Ovary (tissue), 3 donors: Measurements from ENCODE around the gene NT5DC4.

Experiments used
- EP300 ChIP-seq: sonication (generic); formaldehyde crosslinking; IDR thresholded peaks from one replicate; pipeline ENCODE4 v1.6.1; 2017; ENCODE audit warnings: antibody characterized with exemption
- POLR2A ChIP-seq: fragments of 450-650 bp; IDR thresholded peaks from one replicate; pipeline ENCODE4 v1.6.1; 2017; ENCODE audit warnings: antibody characterized with exemption, mild to moderate bottlenecking, moderate library complexity
- TF ChIP-seq, protein P1 (sequence below), 3 donors: fragments of 450-650 bp in 2 of 3; fragments of 200-600 bp in 1 of 3; IDR thresholded peaks; one replicate each; pipeline versions ENCODE4 v1.5.1 to v1.8.0; 2016 to 2022; ENCODE audit warnings: antibody characterized with exemption in 3 of 3, mild to moderate bottlenecking in 1 of 3
- donor health status: DM: no; HTN: no; CAD: no.

DNA sequence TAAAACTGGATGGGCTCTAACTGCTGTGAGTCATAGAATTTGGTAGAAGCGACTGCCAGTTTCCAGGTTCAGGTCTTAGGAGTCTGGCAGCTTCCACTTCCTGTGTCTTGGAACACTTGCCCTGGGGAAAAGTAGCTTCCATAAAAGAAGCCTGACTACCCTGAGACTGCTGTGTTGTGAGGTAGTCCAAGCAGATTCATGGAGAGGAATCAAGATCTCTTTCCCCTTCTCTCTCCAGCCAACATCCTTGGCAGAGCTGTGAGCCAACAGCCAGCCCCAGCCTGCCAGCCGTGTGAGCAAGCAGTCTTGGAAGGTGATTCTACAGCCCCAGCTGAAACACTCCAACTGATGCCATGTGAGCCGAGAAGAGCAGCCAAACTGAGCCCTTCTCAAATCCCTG, 41.3 kb upstream of the NT5DC4 start:
- TF ChIP-seq, protein P1, sequence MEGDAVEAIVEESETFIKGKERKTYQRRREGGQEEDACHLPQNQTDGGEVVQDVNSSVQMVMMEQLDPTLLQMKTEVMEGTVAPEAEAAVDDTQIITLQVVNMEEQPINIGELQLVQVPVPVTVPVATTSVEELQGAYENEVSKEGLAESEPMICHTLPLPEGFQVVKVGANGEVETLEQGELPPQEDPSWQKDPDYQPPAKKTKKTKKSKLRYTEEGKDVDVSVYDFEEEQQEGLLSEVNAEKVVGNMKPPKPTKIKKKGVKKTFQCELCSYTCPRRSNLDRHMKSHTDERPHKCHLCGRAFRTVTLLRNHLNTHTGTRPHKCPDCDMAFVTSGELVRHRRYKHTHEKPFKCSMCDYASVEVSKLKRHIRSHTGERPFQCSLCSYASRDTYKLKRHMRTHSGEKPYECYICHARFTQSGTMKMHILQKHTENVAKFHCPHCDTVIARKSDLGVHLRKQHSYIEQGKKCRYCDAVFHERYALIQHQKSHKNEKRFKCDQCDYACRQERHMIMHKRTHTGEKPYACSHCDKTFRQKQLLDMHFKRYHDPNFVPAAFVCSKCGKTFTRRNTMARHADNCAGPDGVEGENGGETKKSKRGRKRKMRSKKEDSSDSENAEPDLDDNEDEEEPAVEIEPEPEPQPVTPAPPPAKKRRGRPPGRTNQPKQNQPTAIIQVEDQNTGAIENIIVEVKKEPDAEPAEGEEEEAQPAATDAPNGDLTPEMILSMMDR (IDR thresholded peaks at IDR 0.05): no peak
- TF ChIP-seq POLR2A (no peak), EP300 (no peak)
